ENCODE data around the gene AMPH. TPM values are rescaled to one million over a fixed set of nuclear protein-coding genes. Genes with fewer than 3 reads are reported as not detected.
"Not testable (repeated sequence)": the region's sequence is repeated elsewhere in the genome, so short reads cannot be mapped to it uniquely, and the experiment has no call there.

Gene AMPH
- total and polyA plus RNA-seq, 3 experiments from 2014 or later, result 0.18 TPM; not detected in 2

DNA sequence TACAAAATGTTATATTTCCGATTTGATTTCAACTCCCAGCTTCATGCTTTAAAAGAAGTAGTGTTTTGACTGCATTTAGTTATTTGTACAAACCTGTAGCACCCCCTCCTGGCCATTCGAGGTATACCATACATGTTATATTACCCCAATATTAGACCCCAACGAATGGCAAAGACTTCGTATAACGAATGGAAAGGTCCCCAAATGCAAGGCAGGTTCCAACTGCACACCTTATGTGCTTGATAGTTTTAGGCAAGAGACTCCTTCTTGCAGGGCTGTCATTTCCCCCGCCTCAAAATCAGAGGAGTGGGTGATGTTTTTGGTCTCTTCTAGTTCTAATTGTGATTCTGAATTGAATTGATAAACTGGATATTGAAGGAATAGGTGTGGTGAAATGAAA is 256.7 kb downstream of the AMPH start:
- POLR2A ChIA-PET, result interaction anchor here (0.7 kb wide), 1 partner anchor 159 kb away, joined by 3 read pairs; no protein-coding TSS in a partner anchor
- no peaks in the 10 kb centered on the region for H3K9me3 Mint-ChIP-seq

DNA sequence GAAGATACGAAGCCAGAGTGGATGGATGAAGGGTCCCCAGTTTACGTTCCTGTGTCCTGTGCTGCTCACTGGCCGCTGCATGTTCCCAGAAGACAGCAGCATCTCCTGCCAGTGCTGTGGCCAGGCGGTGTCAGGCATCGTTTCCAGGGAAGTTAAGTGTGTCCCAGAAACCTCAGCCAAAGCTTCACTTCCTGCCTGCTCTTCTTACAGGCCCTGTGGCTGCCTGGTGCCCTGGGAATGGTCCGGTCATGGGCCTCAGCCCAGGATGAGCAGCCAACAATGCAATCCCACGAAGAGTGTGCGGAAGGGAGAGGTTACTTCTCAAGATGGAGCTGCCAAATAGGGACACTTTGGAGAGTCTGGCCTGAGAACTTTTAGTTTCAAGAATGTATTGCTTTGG is 258.0 kb downstream of the AMPH start:
- Histone ChIP-seq H3K27ac (ENCODE audit: low read depth, low read length) (no peak overlapping the region), H3K4me3 (ENCODE audit: low read length) (no peak overlapping the region), H3K36me3 (ENCODE audit: insufficient read depth, low read length) (peaks cover 8% of the 10 kb centered on the region), H3K9me3 (ENCODE audit: low read length) (no peaks in the 10 kb centered on the region), H3K4me1 (ENCODE audit: insufficient read depth, low read length) (peaks cover 37% of the 10 kb centered on the region), H3K27me3 (ENCODE audit: insufficient read depth, low read length, poor library complexity, severe bottlenecking) (no peaks in the 10 kb centered on the region)
- ChIA-PET POLR2A (no interaction called here), CTCF (interaction anchor here (0.7 to 9.3 kb wide), 8 partner anchors 8 to 299 kb away, joined by 3 to 130 read pairs (median 7); no protein-coding TSS in a partner anchor)
- H3K4me3 Mint-ChIP-seq, result no peak overlapping the region
- no peak for DNase-seq
- H3K27me3 Mint-ChIP-seq, result peaks cover 0 to 1% of the 10 kb centered on the region in 2 donors
- no peaks in the 10 kb centered on the region for H3K9me3 Mint-ChIP-seq
- peaks cover 0 to 33% (median 11%) of the 10 kb centered on the region in 3 donors for H3K36me3 Mint-ChIP-seq
- H3K4me1 Mint-ChIP-seq, result peaks cover 57 to 70% (median 67%) of the 10 kb centered on the region in 3 donors
- H3K27ac Mint-ChIP-seq, result peak overlapping the region; percentile 42 to 93 (median 82)

More for the DNA sequence above, 256.7 kb downstream of the AMPH start:
- peak; percentile 56 to 76 (median 62) for DNase-seq
- peaks cover 24% of the 10 kb centered on the region for H3K4me1 ChIP-seq (ENCODE audit: insufficient read depth, low read length)
- no peaks in the 10 kb centered on the region for H3K27me3 ChIP-seq (ENCODE audit: insufficient read depth, low read length, poor library complexity, severe bottlenecking)
- H3K36me3 ChIP-seq (ENCODE audit: insufficient read depth, low read length), result peaks cover 8% of the 10 kb centered on the region
- CTCF ChIA-PET, result interaction anchor here (0.6 to 9.3 kb wide), 22 partner anchors 9 to 473 kb away, joined by 3 to 130 read pairs (median 4); partner anchors contain the start of gene STARD3NL
- Mint-ChIP-seq H3K36me3 (peaks cover 0 to 40% (median 11%) of the 10 kb centered on the region in 3 donors), H3K27me3 (peaks cover 0 to 1% of the 10 kb centered on the region in 2 donors), H3K4me1 (peaks cover 50 to 64% (median 60%) of the 10 kb centered on the region in 3 donors), H3K27ac (peak overlapping the region in 6 of 8 donors; percentile 2 to 70 (median 26)), H3K4me3 (no peak overlapping the region)
- H3K27ac ChIP-seq (ENCODE audit: low read depth, low read length), result no peak overlapping the region
- H3K4me3 ChIP-seq (ENCODE audit: low read length), result no peak overlapping the region
- H3K9me3 ChIP-seq (ENCODE audit: low read length), result no peaks in the 10 kb centered on the region

DNA sequence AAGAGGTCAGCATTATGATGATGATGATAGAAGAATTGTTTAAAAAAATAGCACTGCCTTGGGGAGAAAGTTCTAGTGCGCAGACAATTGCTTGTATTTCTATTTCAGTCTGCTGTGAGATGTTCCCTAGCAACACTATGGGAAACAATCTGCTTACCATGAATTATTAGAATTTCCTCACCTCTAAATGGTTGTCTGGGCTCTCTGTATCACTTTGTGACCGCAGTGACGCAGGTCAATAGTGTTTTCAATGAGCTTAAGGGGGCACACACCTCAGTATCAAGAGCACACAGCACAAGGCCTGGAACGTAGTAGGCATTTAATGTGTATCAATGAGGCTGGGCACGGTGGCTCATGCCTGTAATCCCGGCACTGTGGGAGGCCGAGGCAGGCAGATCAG is 258.9 kb downstream of the AMPH start:
- Histone ChIP-seq H3K27me3 (ENCODE audit: insufficient read depth, low read length, poor library complexity, severe bottlenecking) (no peaks in the 10 kb centered on the region), H3K4me1 (ENCODE audit: insufficient read depth, low read length) (peaks cover 46% of the 10 kb centered on the region), H3K36me3 (ENCODE audit: insufficient read depth, low read length) (peaks cover 8% of the 10 kb centered on the region), H3K4me3 (ENCODE audit: low read length) (no peak overlapping the region), H3K27ac (ENCODE audit: low read depth, low read length) (no peak overlapping the region), H3K9me3 (ENCODE audit: low read length) (no peaks in the 10 kb centered on the region)
- Mint-ChIP-seq H3K4me3 (peak overlapping the region in 3 of 7 donors; percentile 42 to 71 (median 60)), H3K4me1 (peaks cover 63 to 78% (median 72%) of the 10 kb centered on the region in 3 donors), H3K27me3 (peaks cover 0 to 1% of the 10 kb centered on the region in 2 donors), H3K36me3 (peaks cover 0 to 33% (median 9%) of the 10 kb centered on the region in 3 donors), H3K9me3 (no peaks in the 10 kb centered on the region), H3K27ac (peak overlapping the region; percentile 41 to 93 (median 86))
- ChIA-PET CTCF (interaction anchor here (3.6 to 9.3 kb wide), 2 partner anchors 153 to 264 kb away, joined by 55 to 130 read pairs; no protein-coding TSS in a partner anchor), POLR2A (no interaction called here)
- DNase-seq, result no peak

DNA sequence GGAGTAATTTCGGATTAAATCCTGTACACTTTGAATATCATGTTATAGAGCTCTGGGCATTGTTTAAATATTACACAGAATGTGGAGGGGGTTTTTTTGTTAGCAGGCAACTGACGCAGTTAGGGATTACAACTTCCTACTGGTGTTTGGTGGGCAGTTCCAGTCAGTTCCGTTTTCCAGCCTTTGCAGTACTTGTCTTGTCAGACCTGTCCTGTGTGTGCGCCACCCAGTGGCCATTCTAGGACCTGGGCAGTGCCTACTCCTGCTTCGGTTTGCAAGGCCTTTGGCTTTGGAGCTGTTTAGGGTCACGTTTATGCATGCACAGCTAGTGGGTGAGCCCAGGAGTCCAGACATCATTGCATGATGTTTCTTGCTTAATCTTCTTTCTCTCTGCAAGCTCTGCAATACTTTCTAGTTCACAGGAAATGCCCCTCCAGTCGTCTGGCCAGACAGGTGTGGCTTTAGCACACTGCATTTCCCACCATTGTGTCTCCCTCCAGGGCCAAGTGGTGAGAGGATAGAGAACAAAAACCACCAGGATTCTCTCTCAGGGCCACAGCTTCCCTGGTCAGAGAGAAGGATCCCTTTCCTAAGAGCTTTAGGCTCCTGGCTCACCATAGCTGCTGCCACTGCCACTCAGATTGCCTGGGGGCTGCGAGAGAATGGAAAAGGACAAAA is 261.2 kb downstream of the AMPH start:
- Mint-ChIP-seq H3K27me3 (peaks cover 0 to 1% of the 10 kb centered on the region in 2 donors), H3K27ac (peak overlapping the region; percentile 79 to 98 (median 95)), H3K36me3 (peaks cover 0 to 25% (median 5%) of the 10 kb centered on the region in 3 donors), H3K4me3 (peak overlapping the region; percentile 66 to 87 (median 73)), H3K9me3 (no peaks in the 10 kb centered on the region), H3K4me1 (peaks cover 74 to 90% (median 86%) of the 10 kb centered on the region in 3 donors)
- no peaks in the 10 kb centered on the region for H3K27me3 ChIP-seq (ENCODE audit: insufficient read depth, low read length, poor library complexity, severe bottlenecking)
- no peak overlapping the region for H3K27ac ChIP-seq (ENCODE audit: low read depth, low read length)
- peaks cover 8% of the 10 kb centered on the region for H3K36me3 ChIP-seq (ENCODE audit: insufficient read depth, low read length)
- peaks cover 62% of the 10 kb centered on the region for H3K4me1 ChIP-seq (ENCODE audit: insufficient read depth, low read length)
- H3K4me3 ChIP-seq (ENCODE audit: low read length), result no peak overlapping the region
- peak; percentile 67 to 88 (median 75) for DNase-seq
- no peaks in the 10 kb centered on the region for H3K9me3 ChIP-seq (ENCODE audit: low read length)
- CTCF ChIA-PET, result interaction anchor here (0.7 to 7.4 kb wide), 40 partner anchors 12 to 268 kb away, joined by 3 to 394 read pairs (median 6); partner anchors contain the start of gene STARD3NL
- POLR2A ChIA-PET, result interaction anchor here (4.7 kb wide), 1 partner anchor 153 kb away, joined by 34 read pairs; no protein-coding TSS in a partner anchor

DNA sequence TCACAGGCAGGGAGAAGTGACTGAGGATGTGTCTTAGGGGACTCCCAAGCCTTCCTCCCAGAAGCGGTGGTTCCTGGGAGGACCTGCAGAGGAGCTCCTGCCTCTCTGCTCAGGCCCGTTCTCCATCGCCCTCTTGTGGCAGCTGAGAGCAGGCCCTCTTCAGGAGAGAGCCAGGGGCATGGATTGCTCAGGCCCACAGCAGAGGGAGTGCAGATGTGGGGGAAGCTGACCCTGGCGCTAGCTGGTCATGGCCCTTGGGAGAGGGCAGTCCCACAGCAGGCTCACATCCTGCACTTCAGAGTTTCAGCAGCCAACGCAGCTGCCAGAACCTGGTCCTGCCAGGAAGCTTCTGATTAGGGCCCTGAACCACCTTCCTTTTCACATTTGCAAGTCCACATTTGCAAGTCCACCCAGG is 263.0 kb downstream of the AMPH start:
- ChIA-PET POLR2A (interaction anchor here (4.7 kb wide), 1 partner anchor 151 kb away, joined by 34 read pairs; no protein-coding TSS in a partner anchor), CTCF (interaction anchor here (0.9 to 7.4 kb wide), 31 partner anchors 9 to 265 kb away, joined by 3 to 394 read pairs (median 8); partner anchors contain the start of gene STARD3NL)
- H3K4me3 Mint-ChIP-seq, result peak overlapping the region; percentile 63 to 88 (median 73)
- no peaks in the 10 kb centered on the region for H3K9me3 Mint-ChIP-seq
- H3K4me3 ChIP-seq (ENCODE audit: low read length), result peak overlapping the region; percentile 38
- no peak overlapping the region for H3K27ac ChIP-seq (ENCODE audit: low read depth, low read length)
- peaks cover 75% of the 10 kb centered on the region for H3K4me1 ChIP-seq (ENCODE audit: insufficient read depth, low read length)
- H3K9me3 ChIP-seq (ENCODE audit: low read length), result no peaks in the 10 kb centered on the region
- peak; percentile 71 to 89 (median 73) for DNase-seq
- H3K27me3 Mint-ChIP-seq, result peaks cover 0 to 1% of the 10 kb centered on the region in 2 donors
- H3K4me1 Mint-ChIP-seq, result peaks cover 84 to 93% (median 92%) of the 10 kb centered on the region in 3 donors
- H3K27ac Mint-ChIP-seq, result peak overlapping the region; percentile 79 to 98 (median 95)
- H3K36me3 ChIP-seq (ENCODE audit: insufficient read depth, low read length), result peaks cover 3% of the 10 kb centered on the region
- H3K27me3 ChIP-seq (ENCODE audit: insufficient read depth, low read length, poor library complexity, severe bottlenecking), result no peaks in the 10 kb centered on the region
- H3K36me3 Mint-ChIP-seq, result peaks cover 0 to 34% (median 5%) of the 10 kb centered on the region in 3 donors

DNA sequence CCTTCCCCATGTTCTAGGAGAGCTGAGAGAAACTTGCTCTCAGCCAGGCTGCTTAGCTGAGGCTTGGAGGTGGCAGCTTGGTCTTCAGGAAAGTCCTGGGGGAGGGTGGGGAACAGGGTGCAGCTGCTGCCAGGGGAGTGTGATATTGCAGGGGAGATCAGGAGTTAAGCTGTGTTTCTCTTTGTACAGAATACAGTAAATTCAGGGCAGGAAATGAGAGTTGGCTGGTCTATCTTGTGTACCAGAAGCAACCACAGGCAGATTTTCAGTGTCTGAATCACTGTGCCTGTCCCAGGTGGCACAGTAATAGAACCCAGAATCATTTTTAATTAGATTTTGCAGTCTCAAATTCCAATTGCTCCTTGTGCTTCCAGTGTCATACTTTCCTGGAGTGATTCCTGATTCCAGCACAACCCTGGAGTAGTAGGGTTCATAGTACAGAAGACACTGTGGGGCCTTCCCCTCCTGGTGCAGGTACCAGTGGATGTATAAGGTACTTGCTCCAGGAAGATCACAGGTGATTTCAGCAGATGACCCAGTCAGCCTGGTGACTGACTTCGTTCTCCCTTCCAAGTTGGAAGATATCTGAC is 263.8 kb downstream of the AMPH start:
- Mint-ChIP-seq H3K4me1 (peaks cover 85 to 93% (median 90%) of the 10 kb centered on the region in 3 donors), H3K9me3 (no peaks in the 10 kb centered on the region), H3K27me3 (peaks cover 0 to 1% of the 10 kb centered on the region in 2 donors), H3K36me3 (peaks cover 0 to 38% (median 5%) of the 10 kb centered on the region in 3 donors), H3K27ac (peak overlapping the region; percentile 79 to 98 (median 95)), H3K4me3 (peak overlapping the region; percentile 63 to 88 (median 73))
- H3K4me1 ChIP-seq (ENCODE audit: insufficient read depth, low read length), result peaks cover 75% of the 10 kb centered on the region
- peak in 1 of 5 donors; percentile 29 for DNase-seq
- no peaks in the 10 kb centered on the region for H3K9me3 ChIP-seq (ENCODE audit: low read length)
- H3K27me3 ChIP-seq (ENCODE audit: insufficient read depth, low read length, poor library complexity, severe bottlenecking), result no peaks in the 10 kb centered on the region
- H3K27ac ChIP-seq (ENCODE audit: low read depth, low read length), result no peak overlapping the region
- ChIA-PET POLR2A (interaction anchor here (0.6 to 4.7 kb wide), 2 partner anchors 31 to 150 kb away, joined by 5 to 34 read pairs; no protein-coding TSS in a partner anchor), CTCF (interaction anchor here (0.9 to 7.4 kb wide), 24 partner anchors 9 to 258 kb away, joined by 3 to 394 read pairs (median 8); partner anchors contain the start of gene STARD3NL)
- no peaks in the 10 kb centered on the region for H3K36me3 ChIP-seq (ENCODE audit: insufficient read depth, low read length)
- H3K4me3 ChIP-seq (ENCODE audit: low read length), result peak overlapping the region; percentile 38

DNA sequence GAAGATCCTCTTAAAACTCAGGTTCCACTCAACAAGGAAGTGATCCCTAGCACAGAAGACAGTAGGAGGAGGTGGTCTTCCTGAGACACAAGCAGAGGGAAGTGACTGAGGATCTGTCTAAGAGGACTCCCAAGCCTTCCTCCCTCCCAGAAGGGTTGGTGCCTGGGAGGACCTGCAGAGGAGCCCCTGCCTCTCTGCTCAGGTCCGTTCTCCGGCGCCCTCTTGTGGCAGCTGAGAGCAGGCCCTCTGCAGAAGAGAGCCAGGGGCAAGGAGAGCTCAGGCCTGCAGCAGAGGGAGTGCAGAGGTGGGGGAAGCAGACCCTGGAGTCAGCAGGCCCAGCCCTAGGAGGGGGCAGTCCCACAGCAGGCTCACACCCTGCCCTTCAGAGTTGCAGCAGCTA is 267.8 kb downstream of the AMPH start:
- not testable (repeated sequence) for H3K27me3 ChIP-seq (ENCODE audit: insufficient read depth, low read length, poor library complexity, severe bottlenecking); H3K27me3 Mint-ChIP-seq; H3K9me3 Mint-ChIP-seq; H3K36me3 ChIP-seq (ENCODE audit: insufficient read depth, low read length); H3K9me3 ChIP-seq (ENCODE audit: low read length); H3K27ac ChIP-seq (ENCODE audit: low read depth, low read length)
- peaks cover 0 to 55% (median 12%) of the 10 kb centered on the region in 3 donors for H3K36me3 Mint-ChIP-seq
- peaks cover 53 to 79% (median 63%) of the 10 kb centered on the region in 3 donors for H3K4me1 Mint-ChIP-seq
- peak overlapping the region; percentile 64 for H3K4me3 ChIP-seq (ENCODE audit: low read length)
- DNase-seq, result peak; percentile 65 to 87 (median 72)
- peaks cover 40% of the 10 kb centered on the region for H3K4me1 ChIP-seq (ENCODE audit: insufficient read depth, low read length)
- H3K4me3 Mint-ChIP-seq, result peak overlapping the region; percentile 86 to 99 (median 96)
- H3K27ac Mint-ChIP-seq, result peak overlapping the region; percentile 81 to 97 (median 94)
- ChIA-PET CTCF (interaction anchor here (0.7 to 6.3 kb wide), 16 partner anchors 11 to 255 kb away, joined by 3 to 62 read pairs (median 4); no protein-coding TSS in a partner anchor), POLR2A (interaction anchor here (0.6 to 1.3 kb wide), 2 partner anchors 130 to 148 kb away, joined by 3 to 6 read pairs; no protein-coding TSS in a partner anchor)
